Measurements from ENCODE around the gene DPF3. TPM values are rescaled to one million over a fixed set of nuclear protein-coding genes. Genes with fewer than 3 reads are reported as not detected.

The DPF3 gene
- total RNA-seq, 2 experiments from 2014 or later = 0.27 to 0.31 TPM

DNA sequence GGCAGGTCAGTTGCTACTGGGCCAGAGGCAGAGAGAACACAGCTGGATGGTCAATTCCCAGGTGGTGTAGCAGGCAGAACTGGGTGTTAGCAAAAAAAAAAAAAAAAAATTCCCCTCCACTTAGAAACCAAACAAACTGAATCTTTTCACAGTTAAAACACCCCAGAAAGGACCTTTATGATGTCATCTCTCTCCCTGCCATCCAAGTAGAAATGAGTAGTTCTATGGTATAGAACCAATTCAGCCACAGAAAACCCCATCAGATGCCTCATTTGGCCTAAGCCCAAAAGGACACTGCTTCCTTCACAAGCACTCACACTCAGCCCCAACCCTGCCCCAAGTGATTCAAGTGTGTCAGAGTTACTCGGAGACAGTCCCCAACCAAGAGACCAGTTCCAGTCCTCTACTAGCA lies 230.8 kb downstream of the DPF3 start:
- Mint-ChIP-seq H3K9me3 (no peaks in the 10 kb centered on the region), H3K36me3 (ENCODE audit: low read depth) (no peaks in the 10 kb centered on the region), H3K27ac (no peak overlapping the region), H3K4me3 (no peak overlapping the region), H3K4me1 (ENCODE audit: low read depth) (no peaks in the 10 kb centered on the region), H3K27me3 (no peaks in the 10 kb centered on the region)
- H3K9me3 ChIP-seq (ENCODE audit: control insufficient read depth in 1 of 2, insufficient read depth in 1 of 2, low read length in 2 of 2) = no peaks in the 10 kb centered on the region
- no peaks in the 10 kb centered on the region for H3K36me3 ChIP-seq (ENCODE audit: insufficient read depth, low read length)
- no peaks in the 10 kb centered on the region for H3K4me1 ChIP-seq (ENCODE audit: insufficient read depth, low read length)
- DNase-seq (no peak), ATAC-seq (ENCODE audit: poor library complexity) (no peak)
- no peaks in the 10 kb centered on the region for H3K27me3 ChIP-seq (ENCODE audit: control insufficient read depth in 1 of 2, insufficient read depth in 2 of 2, low read length in 2 of 2)
- no peak overlapping the region for H3K27ac ChIP-seq (ENCODE audit: low read depth in 1 of 2, low read length in 2 of 2)
- no peak overlapping the region for H3K4me3 ChIP-seq (ENCODE audit: low read length)
- intact Hi-C loops (cut with DNase I, micrococcal nuclease) = no loop called here
- TF ChIP-seq, protein P1, sequence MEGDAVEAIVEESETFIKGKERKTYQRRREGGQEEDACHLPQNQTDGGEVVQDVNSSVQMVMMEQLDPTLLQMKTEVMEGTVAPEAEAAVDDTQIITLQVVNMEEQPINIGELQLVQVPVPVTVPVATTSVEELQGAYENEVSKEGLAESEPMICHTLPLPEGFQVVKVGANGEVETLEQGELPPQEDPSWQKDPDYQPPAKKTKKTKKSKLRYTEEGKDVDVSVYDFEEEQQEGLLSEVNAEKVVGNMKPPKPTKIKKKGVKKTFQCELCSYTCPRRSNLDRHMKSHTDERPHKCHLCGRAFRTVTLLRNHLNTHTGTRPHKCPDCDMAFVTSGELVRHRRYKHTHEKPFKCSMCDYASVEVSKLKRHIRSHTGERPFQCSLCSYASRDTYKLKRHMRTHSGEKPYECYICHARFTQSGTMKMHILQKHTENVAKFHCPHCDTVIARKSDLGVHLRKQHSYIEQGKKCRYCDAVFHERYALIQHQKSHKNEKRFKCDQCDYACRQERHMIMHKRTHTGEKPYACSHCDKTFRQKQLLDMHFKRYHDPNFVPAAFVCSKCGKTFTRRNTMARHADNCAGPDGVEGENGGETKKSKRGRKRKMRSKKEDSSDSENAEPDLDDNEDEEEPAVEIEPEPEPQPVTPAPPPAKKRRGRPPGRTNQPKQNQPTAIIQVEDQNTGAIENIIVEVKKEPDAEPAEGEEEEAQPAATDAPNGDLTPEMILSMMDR (IDR thresholded peaks at IDR 0.05) = no peak
- ChIA-PET CTCF (no interaction called here), POLR2A (no interaction called here)

DNA sequence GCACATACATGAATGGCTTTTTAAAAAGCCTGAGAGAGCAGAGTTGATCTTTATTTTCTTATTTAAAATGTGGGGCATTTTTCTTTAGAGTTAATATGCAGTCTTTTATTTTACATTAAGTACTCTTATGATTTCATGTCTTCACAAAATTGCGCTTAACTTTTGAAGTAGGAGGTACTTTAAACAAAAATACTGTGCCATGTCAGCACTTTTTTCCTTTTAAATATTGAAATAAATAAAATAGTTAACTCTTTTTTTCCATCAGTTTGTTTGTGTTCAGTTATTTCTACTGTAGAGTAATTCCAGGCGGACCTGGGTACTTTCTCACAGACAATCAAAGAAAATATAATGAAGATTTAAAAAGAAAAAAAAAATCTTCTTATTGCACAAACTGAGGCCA lies 231.7 kb downstream of the DPF3 start:
- Histone ChIP-seq H3K27me3 (ENCODE audit: control insufficient read depth in 1 of 2, insufficient read depth in 2 of 2, low read length in 2 of 2) (no peaks in the 10 kb centered on the region), H3K27ac (ENCODE audit: low read depth in 1 of 2, low read length in 2 of 2) (no peak overlapping the region), H3K36me3 (ENCODE audit: insufficient read depth, low read length) (no peaks in the 10 kb centered on the region), H3K4me1 (ENCODE audit: insufficient read depth, low read length) (no peaks in the 10 kb centered on the region), H3K9me3 (ENCODE audit: control insufficient read depth in 1 of 2, insufficient read depth in 1 of 2, low read length in 2 of 2) (no peaks in the 10 kb centered on the region), H3K4me3 (ENCODE audit: low read length) (no peak overlapping the region)
- intact Hi-C loops (cut with DNase I, micrococcal nuclease) = no loop called here
- Mint-ChIP-seq H3K4me1 (ENCODE audit: low read depth) (no peaks in the 10 kb centered on the region), H3K36me3 (ENCODE audit: low read depth) (no peaks in the 10 kb centered on the region), H3K4me3 (no peak overlapping the region), H3K9me3 (no peaks in the 10 kb centered on the region), H3K27ac (no peak overlapping the region), H3K27me3 (no peaks in the 10 kb centered on the region)
- ATAC-seq (ENCODE audit: poor library complexity) (no peak), DNase-seq (no peak)
- CTCF ChIA-PET = no interaction called here
- POLR2A ChIA-PET = no interaction called here
- TF ChIP-seq, protein P1 (IDR thresholded peaks at IDR 0.05) = no peak

DNA sequence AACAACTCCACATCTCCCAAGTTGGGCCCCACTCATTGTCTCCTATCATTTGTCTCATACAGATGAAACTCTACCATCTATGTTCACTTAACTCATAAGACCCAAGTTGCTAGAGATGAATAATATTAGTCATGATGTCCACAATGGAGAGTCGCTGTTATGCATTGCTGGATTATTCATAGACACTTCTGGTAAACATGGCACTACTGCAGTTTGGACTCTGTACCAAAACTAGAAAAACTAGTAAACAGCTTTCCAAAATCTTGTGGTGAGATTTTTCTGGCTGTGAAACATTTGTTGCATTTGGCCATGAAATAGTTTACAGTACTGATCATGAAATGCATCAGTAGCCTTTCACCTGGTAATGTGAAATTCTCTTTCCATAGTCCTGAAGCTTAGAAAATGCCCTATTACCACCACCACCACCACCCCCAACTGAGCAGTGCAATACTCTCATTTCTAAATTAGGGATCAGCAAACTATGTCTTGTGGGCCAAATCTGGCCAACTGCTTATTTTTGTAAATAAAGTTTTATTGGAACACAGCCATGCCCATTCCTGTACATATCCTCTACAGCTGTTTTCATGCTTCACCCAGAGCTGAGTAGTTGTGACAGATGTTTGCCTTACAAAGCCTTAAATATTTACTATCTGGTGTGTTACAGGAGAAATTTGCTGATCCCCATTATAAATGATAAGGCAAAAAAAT lies 236.5 kb downstream of the DPF3 start:
- H3K27ac ChIP-seq (ENCODE audit: low read depth in 1 of 2, low read length in 2 of 2) = no peak overlapping the region
- H3K9me3 ChIP-seq (ENCODE audit: control insufficient read depth in 1 of 2, insufficient read depth in 1 of 2, low read length in 2 of 2) = no peaks in the 10 kb centered on the region
- H3K4me1 Mint-ChIP-seq (ENCODE audit: low read depth) = no peaks in the 10 kb centered on the region
- POLR2A ChIA-PET = no interaction called here
- no peaks in the 10 kb centered on the region for H3K27me3 Mint-ChIP-seq
- no peak overlapping the region for H3K4me3 ChIP-seq (ENCODE audit: low read length)
- no peak overlapping the region for H3K27ac Mint-ChIP-seq
- H3K4me1 ChIP-seq (ENCODE audit: insufficient read depth, low read length) = no peaks in the 10 kb centered on the region
- no peaks in the 10 kb centered on the region for H3K9me3 Mint-ChIP-seq
- TF ChIP-seq, protein P1 (IDR thresholded peaks at IDR 0.05) = no peak
- DNase-seq (no peak), ATAC-seq (ENCODE audit: poor library complexity) (no peak)
- no peak overlapping the region for H3K4me3 Mint-ChIP-seq
- no peaks in the 10 kb centered on the region for H3K36me3 Mint-ChIP-seq (ENCODE audit: low read depth)
- H3K36me3 ChIP-seq (ENCODE audit: insufficient read depth, low read length) = no peaks in the 10 kb centered on the region
- intact Hi-C loops (cut with DNase I, micrococcal nuclease) = no loop called here
- CTCF ChIA-PET = no interaction called here
- H3K27me3 ChIP-seq (ENCODE audit: control insufficient read depth in 1 of 2, insufficient read depth in 2 of 2, low read length in 2 of 2) = no peaks in the 10 kb centered on the region
